Stimulated activated naive CD8-positive, alpha-beta T cell treated with anti-CD3 and anti-CD28 coated beads, Interleukin-15, Interleukin-2, amounts not matched to agents 100 ng/mL and 50 ng/mL, for 24 hours (primary cell): ENCODE results near the gene RPAIN.
A peak's percentile ranks its signal among the peaks of the same experiment; 100 is the strongest.
"Not testable (repeated sequence)": the region's sequence is repeated elsewhere in the genome, so short reads cannot be mapped to it uniquely, and the experiment has no call there.

Experiments used
- H3K27ac Mint-ChIP-seq: one replicate; pipeline ENCODE4 v1.8.0; 2021; ENCODE audit warnings: mild to moderate bottlenecking, mixed read lengths
- H3K27me3 Mint-ChIP-seq: one replicate; pipeline ENCODE4 v1.8.0; 2021; ENCODE audit warnings: mixed read lengths
- H3K36me3 Mint-ChIP-seq: one replicate; pipeline ENCODE4 v1.8.0; 2021; ENCODE audit warnings: low read depth, mixed read lengths
- H3K4me1 Mint-ChIP-seq: one replicate; pipeline ENCODE4 v1.8.0; 2021; ENCODE audit warnings: low read depth, mixed read lengths
- H3K4me3 Mint-ChIP-seq: one replicate; pipeline ENCODE4 v1.8.0; 2021; ENCODE audit warnings: mild to moderate bottlenecking, mixed read lengths
- H3K9me3 Mint-ChIP-seq: one replicate; pipeline ENCODE4 v1.8.0; 2021; ENCODE audit warnings: mixed read lengths

Gene RPAIN

GRCh38 chr17:5416901-5417300, 3.1 kb upstream of the RPAIN start:
- H3K9me3 Mint-ChIP-seq = no peaks in the 10 kb centered on the region
- H3K4me3 Mint-ChIP-seq = peak overlapping the region; percentile 68
- H3K36me3 Mint-ChIP-seq = peaks cover 54% of the 10 kb centered on the region
- peak overlapping the region; percentile 26 for H3K27ac Mint-ChIP-seq
- H3K27me3 Mint-ChIP-seq = no peaks in the 10 kb centered on the region
- H3K4me1 Mint-ChIP-seq = peaks cover 73% of the 10 kb centered on the region

- H3K27ac Mint-ChIP-seq = peak overlapping the region; percentile 97
- peak overlapping the region; percentile 99 for H3K4me3 Mint-ChIP-seq
- peaks cover 48% of the 10 kb centered on the region for H3K36me3 Mint-ChIP-seq
- no peaks in the 10 kb centered on the region for H3K27me3 Mint-ChIP-seq
- H3K9me3 Mint-ChIP-seq = no peaks in the 10 kb centered on the region
- peaks cover 65% of the 10 kb centered on the region for H3K4me1 Mint-ChIP-seq
These were observed 1.1 kb upstream of the RPAIN start for GRCh38 chr17:5418858-5419355.

- Mint-ChIP-seq H3K9me3 (no peaks in the 10 kb centered on the region), H3K27me3 (no peaks in the 10 kb centered on the region), H3K4me1 (peaks cover 61% of the 10 kb centered on the region), H3K4me3 (peak within 1 kb of the TSS; percentile 99), H3K36me3 (peaks cover 48% of the 10 kb centered on the region), H3K27ac (peak within 1 kb of the TSS; percentile 97)
These were observed 525 bp upstream of the RPAIN start, which contains the start of gene NUP88 for GRCh38 chr17:5419356-5419958. NUP88 (minus strand) TSS chr17:5419662; CDS start chr17:5419650, 12 bp downstream.

- Mint-ChIP-seq H3K27ac (no peak overlapping the region), H3K4me3 (no peak overlapping the region), H3K4me1 (peaks cover 46% of the 10 kb centered on the region), H3K27me3 (no peaks in the 10 kb centered on the region), H3K36me3 (peaks cover 63% of the 10 kb centered on the region), H3K9me3 (no peaks in the 10 kb centered on the region)
These were observed 2.5 kb downstream of the RPAIN start for GRCh38 chr17:5422505-5422904.

GRCh38 chr17:5424909-5425308, 4.9 kb downstream of the RPAIN start:
- Mint-ChIP-seq H3K4me3 (no peak overlapping the region), H3K4me1 (peaks cover 30% of the 10 kb centered on the region), H3K36me3 (peaks cover 72% of the 10 kb centered on the region), H3K27me3 (no peaks in the 10 kb centered on the region), H3K9me3 (no peaks in the 10 kb centered on the region), H3K27ac (no peak overlapping the region)

- Mint-ChIP-seq H3K4me3 (no peak overlapping the region), H3K27ac (peak overlapping the region; percentile 4), H3K4me1 (peaks cover 23% of the 10 kb centered on the region), H3K9me3 (no peaks in the 10 kb centered on the region), H3K36me3 (peaks cover 72% of the 10 kb centered on the region), H3K27me3 (no peaks in the 10 kb centered on the region)
These were observed 5.8 kb downstream of the RPAIN start for GRCh38 chr17:5425826-5426225.

- Mint-ChIP-seq H3K9me3 (no peaks in the 10 kb centered on the region), H3K4me1 (no peaks in the 10 kb centered on the region), H3K27me3 (no peaks in the 10 kb centered on the region), H3K27ac (peak overlapping the region; percentile 27), H3K36me3 (peaks cover 78% of the 10 kb centered on the region), H3K4me3 (no peak overlapping the region)
These were observed 9.4 kb downstream of the RPAIN start for GRCh38 chr17:5429191-5429887.

- peaks cover 6% of the 10 kb centered on the region for H3K4me1 Mint-ChIP-seq
- no peaks in the 10 kb centered on the region for H3K27me3 Mint-ChIP-seq
- H3K9me3 Mint-ChIP-seq = no peaks in the 10 kb centered on the region
- H3K27ac Mint-ChIP-seq = peak overlapping the region; percentile 15
- H3K4me3 Mint-ChIP-seq = no peak overlapping the region
- peaks cover 77% of the 10 kb centered on the region for H3K36me3 Mint-ChIP-seq
These were observed 10.5 kb downstream of the RPAIN start for GRCh38 chr17:5430413-5430999.

GRCh38 chr17:5431234-5431633, 11.3 kb downstream of the RPAIN start:
- Mint-ChIP-seq H3K36me3 (peaks cover 75% of the 10 kb centered on the region), H3K4me1 (peaks cover 11% of the 10 kb centered on the region)
- H3K27me3 Mint-ChIP-seq, H3K4me3 Mint-ChIP-seq, H3K9me3 Mint-ChIP-seq, H3K27ac Mint-ChIP-seq: not testable (repeated sequence)

- Mint-ChIP-seq H3K4me1 (peaks cover 19% of the 10 kb centered on the region), H3K27ac (peak overlapping the region; percentile 0), H3K27me3 (no peaks in the 10 kb centered on the region), H3K9me3 (no peaks in the 10 kb centered on the region), H3K36me3 (peaks cover 82% of the 10 kb centered on the region), H3K4me3 (no peak overlapping the region)
These were observed 12.1 kb downstream of the RPAIN start for GRCh38 chr17:5431949-5432556.

GRCh38 chr17:5434984-5435383, 15.0 kb downstream of the RPAIN start:
- peak overlapping the region; percentile 36 for H3K4me3 Mint-ChIP-seq
- peaks cover 78% of the 10 kb centered on the region for H3K36me3 Mint-ChIP-seq
- H3K4me1 Mint-ChIP-seq = peaks cover 37% of the 10 kb centered on the region
- H3K27me3 Mint-ChIP-seq = no peaks in the 10 kb centered on the region
- H3K9me3 Mint-ChIP-seq = no peaks in the 10 kb centered on the region
- H3K27ac Mint-ChIP-seq = peak overlapping the region; percentile 78

- Mint-ChIP-seq H3K4me1 (peaks cover 42% of the 10 kb centered on the region), H3K27ac (peak overlapping the region; percentile 86), H3K36me3 (peaks cover 73% of the 10 kb centered on the region), H3K4me3 (peak overlapping the region; percentile 89)
- H3K9me3 Mint-ChIP-seq, H3K27me3 Mint-ChIP-seq: not testable (repeated sequence)
These were observed 15.9 kb downstream of the RPAIN start for GRCh38 chr17:5435781-5436315.

GRCh38 chr17:5437721-5438317, 17.8 kb downstream of the RPAIN start:
- H3K9me3 Mint-ChIP-seq = no peaks in the 10 kb centered on the region
- peaks cover 42% of the 10 kb centered on the region for H3K4me1 Mint-ChIP-seq
- peak overlapping the region; percentile 89 for H3K4me3 Mint-ChIP-seq
- H3K36me3 Mint-ChIP-seq = peaks cover 60% of the 10 kb centered on the region
- H3K27me3 Mint-ChIP-seq = no peaks in the 10 kb centered on the region
- H3K27ac Mint-ChIP-seq = peak overlapping the region; percentile 88

GRCh38 chr17:5438716-5439445, 18.9 kb downstream of the RPAIN start, which contains the start of gene C1QBP:
C1QBP (minus strand) TSS chr17:5439155; CDS start chr17:5439073, 82 bp downstream.
- Mint-ChIP-seq H3K4me3 (peak within 1 kb of the TSS; percentile 89), H3K27ac (peak within 1 kb of the TSS; percentile 88), H3K36me3 (peaks cover 52% of the 10 kb centered on the region), H3K27me3 (no peaks in the 10 kb centered on the region), H3K4me1 (peaks cover 42% of the 10 kb centered on the region), H3K9me3 (no peaks in the 10 kb centered on the region)
